OCI-LY7 (cell line): ENCODE measurements around the gene POLR2I. TPM values are rescaled to one million over a fixed set of nuclear protein-coding genes. Genes with fewer than 3 reads are reported as not detected.

Experiments
- BruUV-seq: library from RNA; stranded (reverse); fragments of 400-500 nt; replicated peaks from 2 replicates; lab custom pipeline; 2021; lab: Mats Ljungman, UMichigan
- CTCF ChIA-PET: fragments of 300-600 bp; sonication (Branson Sonifier 250); formaldehyde crosslinking; loops from one replicate; lab custom pipeline; 2022; ENCODE audit warnings: antibody characterized with exemption; ENCODE audit not compliant: unreplicated experiment; lab: Charles Lee
- POLR2A ChIA-PET: fragments of 300-600 bp; sonication (Branson Sonifier 250); formaldehyde crosslinking; loops from one replicate; lab custom pipeline; 2022; ENCODE audit warnings: antibody characterized with exemption; lab: Charles Lee
- DNase-seq: peaks from one replicate; pipeline ENCODE4 v3.0.0-alpha.2; 2015; ENCODE audit warnings: low spot score
- H2AFZ ChIP-seq: fragments of 200-600 bp; sonication (generic), shearing (Covaris generic); 2 replicates; pipeline ENCODE4 v1.6.1; 2014; ENCODE audit warnings: mild to moderate bottlenecking, antibody characterized with exemption, low read length, moderate library complexity
- H3K27ac ChIP-seq: fragments of 200-600 bp; sonication (generic); 2 replicates; pipeline ENCODE4 v1.5.1; 2014; ENCODE audit warnings: mixed run types, low read depth, mild to moderate bottlenecking, moderate library complexity, low read length, inconsistent platforms; ENCODE audit not compliant: poor library complexity, severe bottlenecking
- H3K36me3 ChIP-seq: fragments of 200-600 bp; sonication (generic); 2 replicates; pipeline ENCODE4 v1.6.1; 2014; ENCODE audit warnings: mild to moderate bottlenecking, antibody characterized with exemption, low read length, moderate library complexity, mixed read lengths; ENCODE audit not compliant: insufficient read depth
- H3K4me1 ChIP-seq: fragments of 200-600 bp; sonication (generic); 2 replicates; pipeline ENCODE4 v1.5.1; 2014; ENCODE audit warnings: mild to moderate bottlenecking, low read length; ENCODE audit not compliant: insufficient read depth, poor library complexity, severe bottlenecking
- H3K4me2 ChIP-seq: fragments of 200-600 bp; sonication (generic); 2 replicates; pipeline ENCODE4 v1.6.1; 2014; ENCODE audit warnings: mild to moderate bottlenecking, low read length
- H3K4me3 ChIP-seq: fragments of 200-600 bp; sonication (generic); 2 replicates; pipeline ENCODE4 v1.5.1; 2014; ENCODE audit warnings: mild to moderate bottlenecking, low read depth, low read length; ENCODE audit not compliant: poor library complexity, severe bottlenecking
- H3K79me2 ChIP-seq: fragments of 200-600 bp; sonication (generic); 2 replicates; pipeline ENCODE4 v1.6.1; 2016; ENCODE audit warnings: low read depth, mild to moderate bottlenecking, low read length, moderate library complexity, mixed read lengths; ENCODE audit not compliant: insufficient read depth
- H3K9me2 ChIP-seq: fragments of 200-600 bp; sonication (generic); 2 replicates; pipeline ENCODE4 v1.6.1; 2016; ENCODE audit warnings: mild to moderate bottlenecking, low read length, mixed read lengths; ENCODE audit not compliant: insufficient read depth
- H3K9me3 ChIP-seq: fragments of 200-600 bp; sonication (generic); 2 replicates; pipeline ENCODE4 v1.6.1; 2014; ENCODE audit warnings: mild to moderate bottlenecking, mixed run types, low read length, mixed read lengths
- H4K20me1 ChIP-seq: fragments of 200-600 bp; sonication (generic); 2 replicates; pipeline ENCODE4 v1.6.1; 2014; ENCODE audit warnings: mild to moderate bottlenecking, antibody characterized with exemption, low read length, moderate library complexity, mixed read lengths; ENCODE audit not compliant: insufficient read depth
- EZH2phosphoT487 ChIP-seq: fragments of 200-600 bp; sonication (generic); IDR thresholded peaks from 2 replicates; pipeline ENCODE4 v1.6.1; 2018; ENCODE audit warnings: low read depth, borderline replicate concordance, mild to moderate bottlenecking, mixed run types, antibody characterized with exemption, low read length, moderate library complexity, mixed read lengths
- intact Hi-C: fragments of 100-400 bp; cut with micrococcal nuclease; formaldehyde crosslinking; loops from one replicate; pipeline ENCODE4 v1.10.0; 2022; ENCODE audit not compliant: unreplicated experiment
- total RNA-seq, 2 experiments: library from RNA; depleted of rRNA in 1 of 2; stranded (reverse); fragments of >200 nt in 1 of 2; shearing (Covaris generic) in 1 of 2; gene quantifications; 2 replicates each; pipeline ENCODE4 v1.2.3, GENCODE V29; 2014 to 2022
- TF ChIP-seq, protein P1 (sequence below): fragments of 200-600 bp; sonication (generic); conservative IDR thresholded peaks from 2 replicates; pipeline ENCODE4 v1.5.1; 2014; ENCODE audit warnings: mild to moderate bottlenecking, antibody characterized with exemption, low read length, moderate library complexity, mixed read lengths

Gene POLR2I
- total RNA-seq, 2 experiments from 2014 or later = 78.6 to 151 TPM

- H3K36me3 ChIP-seq = peaks cover 51% of the 10 kb centered on the region
- peaks cover 4% of the 10 kb centered on the region; the same call in 1 of the 2 replicates for H3K79me2 ChIP-seq
- no peak overlapping the region for H3K4me2 ChIP-seq
- H3K9me3 ChIP-seq = no peaks in the 10 kb centered on the region
- TF ChIP-seq, protein P1, sequence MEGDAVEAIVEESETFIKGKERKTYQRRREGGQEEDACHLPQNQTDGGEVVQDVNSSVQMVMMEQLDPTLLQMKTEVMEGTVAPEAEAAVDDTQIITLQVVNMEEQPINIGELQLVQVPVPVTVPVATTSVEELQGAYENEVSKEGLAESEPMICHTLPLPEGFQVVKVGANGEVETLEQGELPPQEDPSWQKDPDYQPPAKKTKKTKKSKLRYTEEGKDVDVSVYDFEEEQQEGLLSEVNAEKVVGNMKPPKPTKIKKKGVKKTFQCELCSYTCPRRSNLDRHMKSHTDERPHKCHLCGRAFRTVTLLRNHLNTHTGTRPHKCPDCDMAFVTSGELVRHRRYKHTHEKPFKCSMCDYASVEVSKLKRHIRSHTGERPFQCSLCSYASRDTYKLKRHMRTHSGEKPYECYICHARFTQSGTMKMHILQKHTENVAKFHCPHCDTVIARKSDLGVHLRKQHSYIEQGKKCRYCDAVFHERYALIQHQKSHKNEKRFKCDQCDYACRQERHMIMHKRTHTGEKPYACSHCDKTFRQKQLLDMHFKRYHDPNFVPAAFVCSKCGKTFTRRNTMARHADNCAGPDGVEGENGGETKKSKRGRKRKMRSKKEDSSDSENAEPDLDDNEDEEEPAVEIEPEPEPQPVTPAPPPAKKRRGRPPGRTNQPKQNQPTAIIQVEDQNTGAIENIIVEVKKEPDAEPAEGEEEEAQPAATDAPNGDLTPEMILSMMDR = no peak
- BruUV-seq = no TSS peak
- no peak for DNase-seq
- H3K27ac ChIP-seq = no peak overlapping the region
- ChIA-PET POLR2A (no interaction called here), CTCF (no interaction called here)
- no peak overlapping the region for H2AFZ ChIP-seq
- no peaks in the 10 kb centered on the region for H4K20me1 ChIP-seq
- H3K4me3 ChIP-seq = no peak overlapping the region
- no peaks in the 10 kb centered on the region for H3K9me2 ChIP-seq
- H3K4me1 ChIP-seq = peaks cover 9% of the 10 kb centered on the region
- intact Hi-C loops = loop anchor here (10.0 kb wide), 1 partner anchor 374 kb away; no protein-coding TSS in a partner anchor
Observed at GRCh38 chr19:36120984-36121358, 6.3 kb upstream of the POLR2I start.

GRCh38 chr19:36120092-36120983, 5.7 kb upstream of the POLR2I start:
- BruUV-seq = no TSS peak
- no peak for DNase-seq
- no peaks in the 10 kb centered on the region for H4K20me1 ChIP-seq
- no peaks in the 10 kb centered on the region for H3K9me2 ChIP-seq
- no peak overlapping the region for H3K4me3 ChIP-seq
- H2AFZ ChIP-seq = no peak overlapping the region
- no peaks in the 10 kb centered on the region for H3K9me3 ChIP-seq
- H3K4me2 ChIP-seq = no peak overlapping the region
- H3K36me3 ChIP-seq = peaks cover 45% of the 10 kb centered on the region
- no peak overlapping the region for H3K27ac ChIP-seq
- peaks cover 9% of the 10 kb centered on the region for H3K4me1 ChIP-seq
- CTCF ChIA-PET = no interaction called here
- peaks cover 5% of the 10 kb centered on the region; the same call in 1 of the 2 replicates for H3K79me2 ChIP-seq
- intact Hi-C loops = loop anchor here (10.0 kb wide), 1 partner anchor 374 kb away; no protein-coding TSS in a partner anchor
- POLR2A ChIA-PET = no interaction called here
- TF ChIP-seq, protein P1 = no peak
- no peak for TF ChIP-seq EZH2phosphoT487

- Histone ChIP-seq H3K9me3 (no peaks in the 10 kb centered on the region), H3K27ac (peak overlapping the region; percentile 68), H3K9me2 (no peaks in the 10 kb centered on the region), H3K4me3 (peak overlapping the region; percentile 80), H3K79me2 (peaks cover 13% of the 10 kb centered on the region; the same call in 1 of the 2 replicates), H3K36me3 (peaks cover 37% of the 10 kb centered on the region), H2AFZ (no peak overlapping the region), H3K4me2 (peak overlapping the region; percentile 81), H3K4me1 (peaks cover 18% of the 10 kb centered on the region), H4K20me1 (no peaks in the 10 kb centered on the region)
- BruUV-seq = no TSS peak
- DNase-seq = no peak
- ChIA-PET POLR2A (interaction anchor here (0.9 to 1.3 kb wide), 2 partner anchors 12 to 49 kb away, joined by 3 read pairs; no protein-coding TSS in a partner anchor), CTCF (no interaction called here)
- intact Hi-C loops = no loop called here
- TF ChIP-seq EZH2phosphoT487 = no peak
- TF ChIP-seq, protein P1 = no peak
Observed at GRCh38 chr19:36116344-36116637, 1.6 kb upstream of the POLR2I start.
